A549 (cell line): ENCODE measurements around the gene KIAA1614. TPM values are rescaled to one million over a fixed set of nuclear protein-coding genes. Genes with fewer than 3 reads are reported as not detected.

Experiments used
- ATAC-seq, 2 experiments: fragments of 200-7000 bp in 1 of 2; fragments of >200 bp in 1 of 2; cut with Nextera tagmentation in 1 of 2; cut with Tn5 transposase in 1 of 2; 3 replicates each; pipeline versions ENCODE4 v1.8.0 to v1.9.1; 2018 to 2020; ENCODE audit warnings: mild to moderate bottlenecking in 1 of 2, moderate library complexity in 1 of 2
- CTCF ChIA-PET: fragments of 300-600 bp; sonication (Branson Sonifier 250); formaldehyde crosslinking; extraction: SDS; loops from one replicate; lab custom pipeline; 2021; ENCODE audit warnings: antibody characterized with exemption, inconsistent platforms; lab: Yijun Ruan, JAX
- POLR2A ChIA-PET: fragments of 350-600 bp; formaldehyde crosslinking; extraction: SDS; loops from one replicate; lab custom pipeline; 2021; ENCODE audit warnings: antibody characterized with exemption, inconsistent platforms; lab: Yijun Ruan, JAX
- DNase-seq, 2 experiments: peaks; one replicate each; pipeline versions ENCODE4 v3.0.0 to v3.0.0-alpha.2; 2011 to 2016; ENCODE audit warnings: low read depth in 1 of 2, low spot score in 1 of 2
- FAIRE-seq: peaks from 2 replicates; lab custom pipeline; 2011; peaks lifted over from hg19 to GRCh38; lab: Jason Lieb, UNC
- H3K27ac ChIP-seq, 2 experiments: fragments of >200 bp; sonication (Bioruptor Twin); formaldehyde crosslinking; 3 replicates each; pipeline ENCODE4 v1.5.1; 2016 to 2017
- H3K4me1 ChIP-seq: fragments of >200 bp; sonication (Bioruptor Twin); formaldehyde crosslinking; 3 replicates; pipeline ENCODE4 v1.6.1; 2016
- H3K4me2 ChIP-seq: fragments of >200 bp; sonication (Bioruptor Twin); formaldehyde crosslinking; 3 replicates; pipeline ENCODE4 v1.6.1; 2016
- H3K4me3 ChIP-seq: fragments of >200 bp; sonication (Bioruptor Twin); formaldehyde crosslinking; 3 replicates; pipeline ENCODE4 v1.5.1; 2016
- H3K9me3 ChIP-seq: fragments of >200 bp; sonication (Bioruptor Twin); formaldehyde crosslinking; 3 replicates; pipeline ENCODE4 v1.6.1; 2016
- CBX2 ChIP-seq: fragments of 200-600 bp; sonication (generic); IDR thresholded peaks from 2 replicates; pipeline ENCODE4 v1.6.1; 2016; ENCODE audit warnings: low read depth, mild to moderate bottlenecking, borderline replicate concordance
- CBX8 ChIP-seq: fragments of 200-600 bp; sonication (generic); IDR thresholded peaks from 2 replicates; pipeline ENCODE4 v1.6.1; 2016
- EHF ChIP-seq: fragments of 250-450 bp; sonication (Bioruptor Pico); IDR thresholded peaks from 2 replicates; pipeline ENCODE4 v1.5.0; 2020; ENCODE audit warnings: mild to moderate bottlenecking
- EHMT2 ChIP-seq: fragments of 200-600 bp; sonication (generic); IDR thresholded peaks from 2 replicates; pipeline ENCODE4 v1.6.1; 2016; ENCODE audit warnings: antibody characterized with exemption, low read depth, mild to moderate bottlenecking, moderate library complexity
- FOSB ChIP-seq: fragments of 250-450 bp; sonication (Bioruptor Pico); IDR thresholded peaks from 2 replicates; pipeline ENCODE4 v1.5.0; 2020; ENCODE audit warnings: mild to moderate bottlenecking, moderate library complexity
- GATA3 ChIP-seq: IDR thresholded peaks from 2 replicates; pipeline ENCODE4 v1.6.1; 2012; ENCODE audit warnings: borderline replicate concordance
- HDAC2 ChIP-seq: fragments of 200-600 bp; sonication (generic); IDR thresholded peaks from 2 replicates; pipeline ENCODE4 v1.6.1; 2016
- HOXA7 ChIP-seq: fragments of 250-450 bp; sonication (Bioruptor Pico); IDR thresholded peaks from 2 replicates; pipeline ENCODE4 v1.5.0; 2020; ENCODE audit warnings: mild to moderate bottlenecking, moderate library complexity
- HOXB13 ChIP-seq: fragments of 250-450 bp; sonication (Bioruptor Pico); IDR thresholded peaks from 2 replicates; pipeline ENCODE4 v1.5.0; 2020; ENCODE audit warnings: low read depth, mild to moderate bottlenecking, moderate library complexity
- HOXB5 ChIP-seq: fragments of 250-450 bp; sonication (Bioruptor Pico); IDR thresholded peaks from 2 replicates; pipeline ENCODE4 v1.5.0; 2020; ENCODE audit warnings: mild to moderate bottlenecking, moderate library complexity
- MAFK ChIP-seq: fragments of 450-650 bp; IDR thresholded peaks from 2 replicates; pipeline ENCODE4 v1.6.1; 2014; ENCODE audit not compliant: partially characterized antibody
- NPAS2 ChIP-seq: fragments of 250-450 bp; sonication (Bioruptor Pico); IDR thresholded peaks from 2 replicates; pipeline ENCODE4 v1.8.0; 2022; ENCODE audit warnings: mild to moderate bottlenecking, moderate library complexity, borderline replicate concordance
- POLR2A ChIP-seq: IDR thresholded peaks from 2 replicates; pipeline ENCODE4 v1.6.1; 2012; ENCODE audit warnings: mild to moderate bottlenecking, low read length
- TFCP2L1 ChIP-seq: fragments of 250-450 bp; sonication (Bioruptor Pico); IDR thresholded peaks from 2 replicates; pipeline ENCODE4 v1.5.0; 2021; ENCODE audit warnings: mild to moderate bottlenecking
- WGBS: methylation state at CpG from one replicate; pipeline ENCODE4 v1.1.6; 2017; ENCODE audit errors: missing lambda C conversion rate; 5-methylcytosine and 5-hydroxymethylcytosine counted together
- polyA plus RNA-seq, 4 experiments: library from polyadenylated mRNA; depleted of rRNA in 3 of 4; stranded (reverse); fragments of >200 nt; fragmentation: RNase III in 1 of 4; extraction: RNeasy Plus Mini Kit Qiagen cat#74134 plus additional on column Dnase treatment in 1 of 4; gene quantifications; 2 replicates in 3 of 4; 3 replicates in 1 of 4; pipeline ENCODE4 v1.2.3, GENCODE V29; 2011 to 2017
- TF ChIP-seq, protein P1 (sequence below): fragments of >200 bp; sonication (Bioruptor Twin); formaldehyde crosslinking; IDR thresholded peaks from 3 replicates; pipeline ENCODE4 v1.6.1; 2016
- TF ChIP-seq, protein P2 (sequence below): fragments of 150-350 bp; IDR thresholded peaks from 2 replicates; pipeline ENCODE4 v1.6.1; 2014; ENCODE audit warnings: low read depth, mild to moderate bottlenecking, low read length
- TF ChIP-seq, protein P3 (sequence below): fragments of >200 bp; sonication (Bioruptor Twin); formaldehyde crosslinking; IDR thresholded peaks from 3 replicates; pipeline ENCODE4 v1.5.1; 2016
- TF ChIP-seq, protein P4 (sequence below): IDR thresholded peaks from 2 replicates; pipeline ENCODE4 v1.6.1; 2012
- TF ChIP-seq, protein P5 (sequence below): fragments of 250-450 bp; sonication (Bioruptor Pico); IDR thresholded peaks from 2 replicates; pipeline ENCODE4 v1.5.0; 2020; ENCODE audit warnings: low read depth, mild to moderate bottlenecking, moderate library complexity

KIAA1614 gene
- polyA plus RNA-seq, 2 of the 4 experiments (the other 2 are of a cell fraction), result 0.25 to 0.84 TPM

DNA sequence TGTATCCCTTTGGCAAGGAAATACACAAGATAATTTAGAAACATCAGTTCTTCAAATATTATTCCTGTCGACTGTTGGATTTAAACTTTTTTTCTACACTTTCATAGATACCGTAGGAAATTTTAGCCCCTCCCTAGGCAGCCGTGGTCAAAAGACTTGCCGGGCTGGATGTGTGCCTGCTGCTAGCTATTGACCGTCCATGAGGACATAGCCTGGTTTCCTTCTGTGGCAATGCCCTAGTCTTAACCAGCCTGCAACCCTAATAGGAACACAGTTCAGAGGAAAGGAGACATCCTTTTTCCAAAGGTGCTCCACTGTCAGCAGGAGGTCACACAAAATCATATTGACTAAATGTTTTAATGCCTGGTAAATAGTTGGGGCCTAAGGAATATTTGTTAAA lies 20.4 kb upstream of the KIAA1614 start (continued):
- TF ChIP-seq, protein P1, sequence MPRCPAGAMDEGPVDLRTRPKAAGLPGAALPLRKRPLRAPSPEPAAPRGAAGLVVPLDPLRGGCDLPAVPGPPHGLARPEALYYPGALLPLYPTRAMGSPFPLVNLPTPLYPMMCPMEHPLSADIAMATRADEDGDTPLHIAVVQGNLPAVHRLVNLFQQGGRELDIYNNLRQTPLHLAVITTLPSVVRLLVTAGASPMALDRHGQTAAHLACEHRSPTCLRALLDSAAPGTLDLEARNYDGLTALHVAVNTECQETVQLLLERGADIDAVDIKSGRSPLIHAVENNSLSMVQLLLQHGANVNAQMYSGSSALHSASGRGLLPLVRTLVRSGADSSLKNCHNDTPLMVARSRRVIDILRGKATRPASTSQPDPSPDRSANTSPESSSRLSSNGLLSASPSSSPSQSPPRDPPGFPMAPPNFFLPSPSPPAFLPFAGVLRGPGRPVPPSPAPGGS, result no peak
- TF ChIP-seq MAFK (no peak), CBX8 (no peak)

DNA sequence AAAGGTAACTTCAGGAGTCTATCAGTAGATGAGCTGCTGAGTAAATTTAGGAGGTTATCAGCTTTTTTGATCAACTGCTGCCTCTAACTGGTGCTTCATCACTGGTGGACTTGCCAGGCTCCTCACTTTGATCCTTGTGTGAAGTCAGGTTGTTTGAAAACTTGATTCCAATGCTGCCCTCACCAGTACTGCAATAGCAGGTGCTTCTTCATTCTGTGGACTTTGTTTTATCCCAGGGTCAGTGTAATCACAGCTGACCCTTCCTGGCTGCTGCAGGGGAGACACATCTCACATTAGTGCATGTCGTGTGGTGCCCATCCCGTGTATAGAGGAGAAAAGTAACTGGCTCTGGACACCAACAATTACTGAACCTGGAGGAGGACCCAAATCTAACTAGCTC lies 20.0 kb upstream of the KIAA1614 start:
- no peak overlapping the region for H3K4me3 ChIP-seq
- TF ChIP-seq CBX2, result no peak
- ATAC-seq, result no peak
- ChIA-PET CTCF (interaction anchor here (0.7 to 1.1 kb wide), 4 partner anchors 111 to 256 kb away, joined by 3 read pairs; no protein-coding TSS in a partner anchor), POLR2A (no interaction called here)
- H3K4me2 ChIP-seq, result no peak overlapping the region
- DNase-seq, result no peak
- H3K4me1 ChIP-seq, result no peaks in the 10 kb centered on the region
- H3K27ac ChIP-seq, result no peak overlapping the region
- no peak for FAIRE-seq
- 95% methylated on average over 2 of the region's 2 CpGs for WGBS
- no peaks in the 10 kb centered on the region for H3K9me3 ChIP-seq

DNA sequence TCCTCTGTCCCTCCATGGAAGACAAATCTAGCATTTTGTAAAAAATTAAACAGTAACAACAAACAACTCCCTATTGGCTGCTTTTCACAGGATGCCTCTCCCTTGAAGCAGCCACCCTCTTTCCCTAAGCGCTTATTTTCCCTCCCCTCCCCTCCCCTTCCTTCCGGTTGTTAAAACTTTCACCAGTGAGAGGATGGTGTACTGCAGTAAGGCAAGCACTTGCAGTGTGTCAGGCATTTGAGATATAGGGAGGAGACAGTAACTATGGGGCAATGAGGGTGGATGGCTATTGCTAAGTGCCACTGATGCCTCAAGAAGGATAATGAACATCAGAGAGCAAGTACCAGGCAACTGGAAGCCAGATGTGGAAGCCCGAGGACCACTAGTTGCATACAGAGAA lies 19.1 kb upstream of the KIAA1614 start:
- no peak overlapping the region for H3K4me2 ChIP-seq
- POLR2A ChIA-PET, result no interaction called here
- CTCF ChIA-PET, result interaction anchor here (1.0 to 1.1 kb wide), 2 partner anchors 12 to 257 kb away, joined by 3 read pairs; no protein-coding TSS in a partner anchor
- no peak for TF ChIP-seq HOXB5 (CRISPR knock-in tag)
- TF ChIP-seq, protein P2, sequence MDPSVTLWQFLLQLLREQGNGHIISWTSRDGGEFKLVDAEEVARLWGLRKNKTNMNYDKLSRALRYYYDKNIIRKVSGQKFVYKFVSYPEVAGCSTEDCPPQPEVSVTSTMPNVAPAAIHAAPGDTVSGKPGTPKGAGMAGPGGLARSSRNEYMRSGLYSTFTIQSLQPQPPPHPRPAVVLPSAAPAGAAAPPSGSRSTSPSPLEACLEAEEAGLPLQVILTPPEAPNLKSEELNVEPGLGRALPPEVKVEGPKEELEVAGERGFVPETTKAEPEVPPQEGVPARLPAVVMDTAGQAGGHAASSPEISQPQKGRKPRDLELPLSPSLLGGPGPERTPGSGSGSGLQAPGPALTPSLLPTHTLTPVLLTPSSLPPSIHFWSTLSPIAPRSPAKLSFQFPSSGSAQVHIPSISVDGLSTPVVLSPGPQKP, result no peak
- TF ChIP-seq POLR2A, result no peak
- TF ChIP-seq HOXB13 (CRISPR knock-in tag), result no peak
- TF ChIP-seq NPAS2 (CRISPR knock-in tag), result no peak
- TF ChIP-seq, all 56 proteins: peak for 0
- 95% methylated on average over 3 of the region's 3 CpGs for WGBS
- ATAC-seq (no peak), FAIRE-seq (no peak), DNase-seq (no peak)
- Histone ChIP-seq H3K27ac (no peak overlapping the region), H3K4me3 (no peak overlapping the region), H3K4me1 (no peaks in the 10 kb centered on the region), H3K9me3 (no peaks in the 10 kb centered on the region)

DNA sequence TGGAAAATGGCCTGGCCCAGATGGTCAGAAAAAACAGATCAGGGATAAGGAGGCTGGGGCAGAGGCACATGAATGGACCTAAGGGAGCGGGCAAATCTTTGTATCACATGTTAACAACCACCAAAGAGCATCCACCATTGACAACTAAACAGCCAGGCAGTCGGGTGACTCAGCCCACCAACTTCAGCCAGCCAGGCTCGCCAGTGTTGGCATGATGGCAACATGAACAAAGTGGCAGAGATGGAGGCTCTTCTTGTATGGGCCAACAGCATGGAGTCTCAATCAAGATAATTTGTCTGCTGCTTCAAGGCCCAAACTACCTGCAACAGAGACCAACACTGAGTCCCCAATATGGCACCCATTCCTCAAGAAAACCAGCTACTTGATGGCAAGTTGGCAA lies 16.5 kb upstream of the KIAA1614 start:
- ATAC-seq (no peak), FAIRE-seq (no peak), DNase-seq (no peak)
- POLR2A ChIA-PET, result no interaction called here
- Histone ChIP-seq H3K27ac (no peak overlapping the region), H3K9me3 (no peaks in the 10 kb centered on the region), H3K4me1 (no peaks in the 10 kb centered on the region), H3K4me3 (no peak overlapping the region), H3K4me2 (no peak overlapping the region)
- TF ChIP-seq, protein P3, sequence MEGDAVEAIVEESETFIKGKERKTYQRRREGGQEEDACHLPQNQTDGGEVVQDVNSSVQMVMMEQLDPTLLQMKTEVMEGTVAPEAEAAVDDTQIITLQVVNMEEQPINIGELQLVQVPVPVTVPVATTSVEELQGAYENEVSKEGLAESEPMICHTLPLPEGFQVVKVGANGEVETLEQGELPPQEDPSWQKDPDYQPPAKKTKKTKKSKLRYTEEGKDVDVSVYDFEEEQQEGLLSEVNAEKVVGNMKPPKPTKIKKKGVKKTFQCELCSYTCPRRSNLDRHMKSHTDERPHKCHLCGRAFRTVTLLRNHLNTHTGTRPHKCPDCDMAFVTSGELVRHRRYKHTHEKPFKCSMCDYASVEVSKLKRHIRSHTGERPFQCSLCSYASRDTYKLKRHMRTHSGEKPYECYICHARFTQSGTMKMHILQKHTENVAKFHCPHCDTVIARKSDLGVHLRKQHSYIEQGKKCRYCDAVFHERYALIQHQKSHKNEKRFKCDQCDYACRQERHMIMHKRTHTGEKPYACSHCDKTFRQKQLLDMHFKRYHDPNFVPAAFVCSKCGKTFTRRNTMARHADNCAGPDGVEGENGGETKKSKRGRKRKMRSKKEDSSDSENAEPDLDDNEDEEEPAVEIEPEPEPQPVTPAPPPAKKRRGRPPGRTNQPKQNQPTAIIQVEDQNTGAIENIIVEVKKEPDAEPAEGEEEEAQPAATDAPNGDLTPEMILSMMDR, result no peak
- no peak for TF ChIP-seq EHMT2
- TF ChIP-seq, protein P4, sequence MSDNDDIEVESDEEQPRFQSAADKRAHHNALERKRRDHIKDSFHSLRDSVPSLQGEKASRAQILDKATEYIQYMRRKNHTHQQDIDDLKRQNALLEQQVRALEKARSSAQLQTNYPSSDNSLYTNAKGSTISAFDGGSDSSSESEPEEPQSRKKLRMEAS, result no peak
- TF ChIP-seq, protein P5, sequence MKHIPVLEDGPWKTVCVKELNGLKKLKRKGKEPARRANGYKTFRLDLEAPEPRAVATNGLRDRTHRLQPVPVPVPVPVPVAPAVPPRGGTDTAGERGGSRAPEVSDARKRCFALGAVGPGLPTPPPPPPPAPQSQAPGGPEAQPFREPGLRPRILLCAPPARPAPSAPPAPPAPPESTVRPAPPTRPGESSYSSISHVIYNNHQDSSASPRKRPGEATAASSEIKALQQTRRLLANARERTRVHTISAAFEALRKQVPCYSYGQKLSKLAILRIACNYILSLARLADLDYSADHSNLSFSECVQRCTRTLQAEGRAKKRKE (CRISPR knock-in tag), result no peak
- TF ChIP-seq HDAC2, result no peak
- no peak for TF ChIP-seq EHF
- TF ChIP-seq FOSB, result no peak
- no peak for TF ChIP-seq TFCP2L1 (CRISPR knock-in tag)
- TF ChIP-seq GATA3, result no peak
- no peak for TF ChIP-seq HOXA7
- CTCF ChIA-PET, result interaction anchor here (0.6 to 1.4 kb wide), 2 partner anchors 14 to 217 kb away, joined by 4 to 5 read pairs; no protein-coding TSS in a partner anchor
- WGBS, result 90% methylated on average over 3 of the region's 3 CpGs
